K562 (cell line): ENCODE data around the gene ZBTB22. TPM values are rescaled to one million over a fixed set of nuclear protein-coding genes. Genes with fewer than 3 reads are reported as not detected.
A peak's percentile ranks its signal among the peaks of the same experiment; 100 is the strongest.

ENCODE experiments used
- ASH1L ChIP-seq: fragments of 450-650 bp; IDR thresholded peaks from 2 replicates; pipeline ENCODE4 v1.6.1; 2018; ENCODE audit warnings: borderline replicate concordance, mild to moderate bottlenecking, low read depth; ENCODE audit not compliant: partially characterized antibody
- BRF1 ChIP-seq: IDR thresholded peaks from 3 replicates; pipeline ENCODE4 v1.6.1; 2011; ENCODE audit warnings: borderline replicate concordance, mild to moderate bottlenecking; ENCODE audit not compliant: insufficient read length; ENCODE audit errors: extremely low read depth
- FOXP4 ChIP-seq: sonication (generic); formaldehyde crosslinking; IDR thresholded peaks from 2 replicates; pipeline ENCODE4 v1.8.0; 2022; ENCODE audit warnings: mild to moderate bottlenecking, missing genetic modification reagents, borderline replicate concordance
- HINFP ChIP-seq: fragments of 450-650 bp; conservative IDR thresholded peaks from 2 replicates; pipeline ENCODE4 v1.6.1; 2016; ENCODE audit warnings: missing genetic modification characterization, low read depth, mild to moderate bottlenecking, control low read depth, missing compliant biosample characterization
- MYBL2 ChIP-seq, 2 experiments: fragments of 450-650 bp in 1 of 2; sonication (generic) in 1 of 2; formaldehyde crosslinking in 1 of 2; IDR thresholded peaks; 2 replicates each; pipeline versions ENCODE4 v1.6.1 to v1.8.1; 2017 to 2022; ENCODE audit warnings: borderline replicate concordance in 1 of 2, inconsistent platforms in 1 of 2, low read depth in 1 of 2, mild to moderate bottlenecking in 1 of 2, missing genetic modification reagents in 1 of 2, moderate library complexity in 1 of 2
- PHB2 ChIP-seq: fragments of 450-650 bp; IDR thresholded peaks from 2 replicates; pipeline ENCODE4 v1.6.1; 2017; ENCODE audit warnings: low read depth
- POLR2B ChIP-seq: fragments of 450-650 bp; IDR thresholded peaks from 2 replicates; pipeline ENCODE4 v1.6.1; 2018; ENCODE audit warnings: low read depth; ENCODE audit not compliant: partially characterized antibody
- RBM14 ChIP-seq: fragments of 200-400 bp; formaldehyde crosslinking; IDR thresholded peaks from 2 replicates; pipeline ENCODE4 v1.6.1; 2018; ENCODE audit warnings: low read depth, mild to moderate bottlenecking, low read length, moderate library complexity, borderline replicate concordance; ENCODE audit not compliant: insufficient read depth
- ZKSCAN3 ChIP-seq: fragments of 250-450 bp; sonication (Bioruptor Pico); IDR thresholded peaks from 2 replicates; pipeline ENCODE4 v1.4.0; 2020
- ZNF133 ChIP-seq: fragments of 250-450 bp; sonication (Bioruptor Pico); IDR thresholded peaks from 2 replicates; pipeline ENCODE4 v1.4.0; 2020; ENCODE audit warnings: mild to moderate bottlenecking
- ZNF212 ChIP-seq: fragments of 450-650 bp; formaldehyde crosslinking; IDR thresholded peaks from 2 replicates; pipeline ENCODE4 v1.4.0; 2020; ENCODE audit warnings: mild to moderate bottlenecking
- polyA plus RNA-seq, 8 experiments: library from polyadenylated mRNA; depleted of rRNA in 4 of 8; stranded (reverse) in 5 of 8; unstranded in 3 of 8; fragments of >200 nt; fragmentation: Nextera tagmentation in 2 of 8; fragmentation: Illumina TruSeq in 1 of 8; extraction: Ambion mirVana in 2 of 8; extraction: Trizol in 1 of 8; gene quantifications; 2 replicates each; pipeline versions ENCODE4 v1.2.1 to v1.2.3, GENCODE V29; 2011 to 2014; ENCODE audit warnings: inconsistent platforms in 1 of 8, missing spikeins in 1 of 8
- total RNA-seq, 7 experiments: library from RNA; depleted of rRNA in 6 of 7; stranded (reverse); fragments of >200 nt in 6 of 7; fragmentation: Illumina TruSeq in 2 of 7; extraction: Trizol in 2 of 7; gene quantifications; 2 replicates each; pipeline versions ENCODE4 v1.2.1 to v1.2.3, GENCODE V29; 2011 to 2021; ENCODE audit warnings: low replicate concordance in 1 of 7
- TF ChIP-seq, protein P1 (sequence below): fragments of 250-450 bp; sonication (Bioruptor Pico); IDR thresholded peaks from 2 replicates; pipeline ENCODE4 v1.5.0; 2021; ENCODE audit warnings: mild to moderate bottlenecking, borderline replicate concordance
- TF ChIP-seq, protein P2 (sequence below): fragments of 250-450 bp; sonication (Bioruptor Pico); IDR thresholded peaks from 2 replicates; pipeline ENCODE4 v1.4.0; 2020

The ZBTB22 gene
- total and polyA plus RNA-seq, 9 of the 15 experiments (the other 6 are each of a cell fraction or from before 2014, with no cell fraction given): 0.21 to 11.9 (median 7.1) TPM

- TF ChIP-seq, protein P1, sequence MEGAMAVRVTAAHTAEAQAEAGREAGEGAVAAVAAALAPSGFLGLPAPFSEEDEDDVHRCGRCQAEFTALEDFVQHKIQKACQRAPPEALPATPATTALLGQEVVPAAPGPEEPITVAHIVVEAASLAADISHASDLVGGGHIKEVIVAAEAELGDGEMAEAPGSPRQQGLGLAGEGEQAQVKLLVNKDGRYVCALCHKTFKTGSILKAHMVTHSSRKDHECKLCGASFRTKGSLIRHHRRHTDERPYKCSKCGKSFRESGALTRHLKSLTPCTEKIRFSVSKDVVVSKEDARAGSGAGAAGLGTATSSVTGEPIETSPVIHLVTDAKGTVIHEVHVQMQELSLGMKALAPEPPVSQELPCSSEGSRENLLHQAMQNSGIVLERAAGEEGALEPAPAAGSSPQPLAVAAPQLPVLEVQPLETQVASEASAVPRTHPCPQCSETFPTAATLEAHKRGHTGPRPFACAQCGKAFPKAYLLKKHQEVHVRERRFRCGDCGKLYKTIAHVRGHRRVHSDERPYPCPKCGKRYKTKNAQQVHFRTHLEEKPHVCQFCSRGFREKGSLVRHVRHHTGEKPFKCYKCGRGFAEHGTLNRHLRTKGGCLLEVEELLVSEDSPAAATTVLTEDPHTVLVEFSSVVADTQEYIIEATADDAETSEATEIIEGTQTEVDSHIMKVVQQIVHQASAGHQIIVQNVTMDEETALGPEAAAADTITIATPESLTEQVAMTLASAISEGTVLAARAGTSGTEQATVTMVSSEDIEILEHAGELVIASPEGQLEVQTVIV (CRISPR knock-in tag): peak; percentile 37; the same call in 1 of the 2 replicates
- TF ChIP-seq ZKSCAN3 (CRISPR knock-in tag): no peak
- TF ChIP-seq POLR2B: no peak
- TF ChIP-seq, protein P2, sequence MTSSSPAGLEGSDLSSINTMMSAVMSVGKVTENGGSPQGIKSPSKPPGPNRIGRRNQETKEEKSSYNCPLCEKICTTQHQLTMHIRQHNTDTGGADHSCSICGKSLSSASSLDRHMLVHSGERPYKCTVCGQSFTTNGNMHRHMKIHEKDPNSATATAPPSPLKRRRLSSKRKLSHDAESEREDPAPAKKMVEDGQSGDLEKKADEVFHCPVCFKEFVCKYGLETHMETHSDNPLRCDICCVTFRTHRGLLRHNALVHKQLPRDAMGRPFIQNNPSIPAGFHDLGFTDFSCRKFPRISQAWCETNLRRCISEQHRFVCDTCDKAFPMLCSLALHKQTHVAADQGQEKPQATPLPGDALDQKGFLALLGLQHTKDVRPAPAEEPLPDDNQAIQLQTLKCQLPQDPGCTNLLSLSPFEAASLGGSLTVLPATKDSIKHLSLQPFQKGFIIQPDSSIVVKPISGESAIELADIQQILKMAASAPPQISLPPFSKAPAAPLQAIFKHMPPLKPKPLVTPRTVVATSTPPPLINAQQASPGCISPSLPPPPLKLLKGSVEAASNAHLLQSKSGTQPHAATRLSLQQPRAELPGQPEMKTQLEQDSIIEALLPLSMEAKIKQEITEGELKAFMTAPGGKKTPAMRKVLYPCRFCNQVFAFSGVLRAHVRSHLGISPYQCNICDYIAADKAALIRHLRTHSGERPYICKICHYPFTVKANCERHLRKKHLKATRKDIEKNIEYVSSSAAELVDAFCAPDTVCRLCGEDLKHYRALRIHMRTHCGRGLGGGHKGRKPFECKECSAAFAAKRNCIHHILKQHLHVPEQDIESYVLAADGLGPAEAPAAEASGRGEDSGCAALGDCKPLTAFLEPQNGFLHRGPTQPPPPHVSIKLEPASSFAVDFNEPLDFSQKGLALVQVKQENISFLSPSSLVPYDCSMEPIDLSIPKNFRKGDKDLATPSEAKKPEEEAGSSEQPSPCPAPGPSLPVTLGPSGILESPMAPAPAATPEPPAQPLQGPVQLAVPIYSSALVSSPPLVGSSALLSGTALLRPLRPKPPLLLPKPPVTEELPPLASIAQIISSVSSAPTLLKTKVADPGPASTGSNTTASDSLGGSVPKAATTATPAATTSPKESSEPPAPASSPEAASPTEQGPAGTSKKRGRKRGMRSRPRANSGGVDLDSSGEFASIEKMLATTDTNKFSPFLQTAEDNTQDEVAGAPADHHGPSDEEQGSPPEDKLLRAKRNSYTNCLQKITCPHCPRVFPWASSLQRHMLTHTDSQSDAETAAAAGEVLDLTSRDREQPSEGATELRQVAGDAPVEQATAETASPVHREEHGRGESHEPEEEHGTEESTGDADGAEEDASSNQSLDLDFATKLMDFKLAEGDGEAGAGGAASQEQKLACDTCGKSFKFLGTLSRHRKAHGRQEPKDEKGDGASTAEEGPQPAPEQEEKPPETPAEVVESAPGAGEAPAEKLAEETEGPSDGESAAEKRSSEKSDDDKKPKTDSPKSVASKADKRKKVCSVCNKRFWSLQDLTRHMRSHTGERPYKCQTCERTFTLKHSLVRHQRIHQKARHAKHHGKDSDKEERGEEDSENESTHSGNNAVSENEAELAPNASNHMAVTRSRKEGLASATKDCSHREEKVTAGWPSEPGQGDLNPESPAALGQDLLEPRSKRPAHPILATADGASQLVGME: 0 out of 2 replicates have a peak, but pooled peaks have one; percentile 36
- TF ChIP-seq FOXP4: no peak
- TF ChIP-seq ASH1L: no peak
- no peak for TF ChIP-seq ZNF133 (CRISPR knock-in tag)
- TF ChIP-seq ZNF212 (CRISPR knock-in tag): 0 out of 2 replicates have a peak, but pooled peaks have one; percentile 50
- no peak for TF ChIP-seq RBM14
- no peak for TF ChIP-seq BRF1
- TF ChIP-seq MYBL2 (IDR thresholded peaks at IDR 0.05; ENCODE audit: low read depth): no peak
- no peak for TF ChIP-seq MYBL2 (CRISPR knock-in tag; IDR thresholded peaks at IDR 0.05; ENCODE audit: borderline replicate concordance)
- TF ChIP-seq HINFP: 0 out of 2 replicates have a peak, but pooled peaks have one; percentile 56
- no peak for TF ChIP-seq PHB2
Observed at GRCh38 chr6:33298773-33299236, 18.7 kb downstream of the ZBTB22 start, which contains the start of gene RGL2 (continued).
